ENCODE data around the gene SOX8. TPM values are rescaled to one million over a fixed set of nuclear protein-coding genes. Genes with fewer than 3 reads are reported as not detected.

The SOX8 gene
- total RNA-seq, 4 donors from 2014 or later: under 0.01 to 6.4 (median 1.1) TPM; not detected in 1

- H3K27me3 ChIP-seq: peaks cover 0 to 4% of the 10 kb centered on the region in 2 donors
- no peak for TF ChIP-seq CTCF (IDR thresholded peaks at IDR 0.05)
- TF ChIP-seq POLR2A (IDR thresholded peaks at IDR 0.05): no peak
- DNase-seq: no peak
- intact Hi-C loops (cut with DNase I; ENCODE audit: low total_unique reads): no loop called here
- no peaks in the 10 kb centered on the region for H3K9me3 ChIP-seq
- no peak overlapping the region for H3K27ac ChIP-seq
- H3K4me1 ChIP-seq: no peaks in the 10 kb centered on the region
- H3K36me3 ChIP-seq: no peaks in the 10 kb centered on the region
- no peak overlapping the region for H3K4me3 ChIP-seq
Observed at GRCh38 chr16:1034230-1035065, 52.9 kb downstream of the SOX8 start.

- no peaks in the 10 kb centered on the region for H3K36me3 ChIP-seq
- no peak overlapping the region for H3K4me3 ChIP-seq
Observed at GRCh38 chr16:1035066-1035415, 53.5 kb downstream of the SOX8 start.

GRCh38 chr16:1036166-1036565 is 54.6 kb downstream of the SOX8 start:
- no peak for TF ChIP-seq CTCF (IDR thresholded peaks at IDR 0.05)
- TF ChIP-seq POLR2A (IDR thresholded peaks at IDR 0.05): no peak
- Histone ChIP-seq H3K4me1 (no peaks in the 10 kb centered on the region), H3K36me3 (no peaks in the 10 kb centered on the region), H3K9me3 (no peaks in the 10 kb centered on the region), H3K4me3 (no peak overlapping the region), H3K27ac (no peak overlapping the region), H3K27me3 (peaks cover 0 to 4% of the 10 kb centered on the region in 2 donors)
- no peak for DNase-seq
- intact Hi-C loops (cut with DNase I; ENCODE audit: low total_unique reads): no loop called here

More at GRCh38 chr16:1035066-1035415, 53.5 kb downstream of the SOX8 start:
- no peaks in the 10 kb centered on the region for H3K4me1 ChIP-seq
- no peak for DNase-seq
- TF ChIP-seq CTCF (IDR thresholded peaks at IDR 0.05) (no peak), POLR2A (IDR thresholded peaks at IDR 0.05) (no peak)
- H3K9me3 ChIP-seq: no peaks in the 10 kb centered on the region
- H3K27ac ChIP-seq: no peak overlapping the region
- peaks cover 0 to 4% of the 10 kb centered on the region in 2 donors for H3K27me3 ChIP-seq
- intact Hi-C loops (cut with DNase I; ENCODE audit: low total_unique reads): no loop called here

Other genes with a start within 250 kb of the SOX8 start
- 10 to 100 TPM; 14.1 to 43.3 (median 25.0) TPM for gene CIAO3, start 240.8 kb upstream of the SOX8 start, total RNA-seq
- 10 to 100 TPM in 3 of 4 donors, 1 to 10 TPM in 1; 4.6 to 30.8 (median 15.7) TPM for gene MSLN, start 221.0 kb upstream of the SOX8 start, total RNA-seq
- 10 to 100 TPM in 3 of 4 donors, 1 to 10 TPM in 1; 5.9 to 80.0 (median 16.7) TPM for gene RPUSD1, start 193.4 kb upstream of the SOX8 start, total RNA-seq
- 100 to 1,000 TPM in 1 of 4 donors, 10 to 100 TPM in 2, under 1 TPM in 1; under 0.01 to 895 (median 31.1) TPM for gene CHTF18, start 193.2 kb upstream of the SOX8 start, total RNA-seq
- gene GNG13, start 181.0 kb upstream of the SOX8 start, total RNA-seq: not detected
- 10 to 100 TPM; 21.8 to 47.9 (median 36.0) TPM for gene LMF1, start 10.8 kb upstream of the SOX8 start, total RNA-seq
- not detected for gene SSTR5, start 91.0 kb downstream of the SOX8 start, total RNA-seq
- not detected for gene C1QTNF8, start 114.5 kb downstream of the SOX8 start, total RNA-seq
- 10 to 100 TPM in 3 of 4 donors, 1 to 10 TPM in 1; 6.8 to 94.5 (median 27.6) TPM for gene CACNA1H, start 171.3 kb downstream of the SOX8 start, total RNA-seq
- 1 to 10 TPM in 1 of 4 donors, not detected in 3; 1.5 TPM for gene TPSG1, start 243.5 kb downstream of the SOX8 start, total RNA-seq
- gene TPSB2, start 248.4 kb downstream of the SOX8 start, total RNA-seq: 100 to 1,000 TPM in 1 of 4 donors, 10 to 100 TPM in 2, 1 to 10 TPM in 1; 4.1 to 108 (median 29.0) TPM